Sigmoid colon (tissue), 4 donors: ENCODE results near the gene ACOX1.

ENCODE experiments used
- CTCF ChIP-seq, 4 experiments: fragments of 450-650 bp in 3 of 4; fragments of 200-600 bp in 1 of 4; IDR thresholded peaks; one replicate each; pipeline ENCODE4 v1.5.1; 2016 to 2019; ENCODE audit warnings: antibody characterized with exemption in 4 of 4, mild to moderate bottlenecking in 3 of 4, moderate library complexity in 2 of 4
- POLR2A ChIP-seq, 2 donors: fragments of 450-650 bp; IDR thresholded peaks; one replicate each; pipeline ENCODE4 v1.6.1; 2016; ENCODE audit warnings: antibody characterized with exemption in 2 of 2, mild to moderate bottlenecking in 2 of 2, moderate library complexity in 2 of 2
- POLR2AphosphoS5 ChIP-seq, 4 donors: sonication (generic); formaldehyde crosslinking; IDR thresholded peaks; one replicate each; pipeline ENCODE4 v1.6.1; 2017; ENCODE audit warnings: antibody characterized with exemption in 4 of 4

GRCh38 chr17:76027159-76027839 is 48.3 kb upstream of the ACOX1 start, which contains the start of gene EVPL:
- TF ChIP-seq CTCF (IDR thresholded peaks at IDR 0.05) (no peak), POLR2A (IDR thresholded peaks at IDR 0.05) (peak in 1 of 2 donors; percentile 40), POLR2AphosphoS5 (IDR thresholded peaks at IDR 0.05) (no peak)
